IPS-NIHi11 (cell line): ENCODE measurements around the gene CSH2.
"Not testable (repeated sequence)": the region's sequence is repeated elsewhere in the genome, so short reads cannot be mapped to it uniquely, and the experiment has no call there.

Source experiments
- DNase-seq: peaks from one replicate; pipeline ENCODE4 v3.0.0; 2012; ENCODE audit warnings: mixed read lengths, low spot score

CSH2 gene

GRCh38 chr17:63873577-63873976 is at the start of gene CSH2:
TSS of gene CSH2 (minus strand) at chr17:63873677. CDS start at chr17:63873614, 63 bp downstream.
- not testable (repeated sequence) for DNase-seq

- DNase-seq, result not testable (repeated sequence)
These were observed 48.9 kb upstream of the CSH2 start for GRCh38 chr17:63922402-63922801.

DNA sequence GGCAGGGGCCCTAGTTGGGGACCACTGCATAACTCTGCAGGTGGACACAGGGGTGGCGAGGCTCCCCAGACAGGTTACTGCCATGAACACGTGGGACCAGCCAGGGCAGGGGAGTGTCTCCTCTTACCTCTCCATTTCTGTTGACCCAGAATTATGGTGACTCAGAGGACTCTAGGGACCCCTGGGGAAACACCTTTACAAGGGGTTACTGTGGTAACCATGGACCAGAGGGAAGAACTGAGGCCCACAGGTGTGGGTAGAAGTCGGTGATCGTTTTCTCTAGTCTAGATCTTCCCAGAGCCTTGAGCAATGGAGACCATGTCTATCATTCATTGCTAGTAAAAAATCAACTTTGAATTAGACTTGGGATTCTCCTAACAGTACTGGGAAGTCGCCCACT is 47.3 kb upstream of the CSH2 start:
- DNase-seq, result not testable (repeated sequence)

DNA sequence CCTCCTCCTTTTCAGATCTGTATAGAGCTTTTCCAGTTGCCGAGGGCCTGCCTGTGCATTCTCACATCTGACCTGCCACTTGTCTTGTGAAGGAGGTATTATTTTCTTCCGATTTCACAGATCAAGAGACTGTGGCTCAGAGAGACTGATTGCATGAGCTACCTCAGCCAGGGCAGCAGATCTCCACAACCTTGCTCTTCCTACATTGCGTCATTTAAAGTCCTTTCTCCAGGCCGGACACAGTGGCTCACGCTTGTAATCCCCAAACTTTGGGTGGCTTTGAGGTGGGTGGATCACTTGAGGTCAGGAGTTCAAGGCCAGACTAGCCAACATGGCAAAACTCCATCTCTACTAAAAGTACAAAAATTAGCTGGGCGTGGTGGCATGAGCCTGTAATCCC is 46.6 kb upstream of the CSH2 start:
- DNase-seq, result peak; percentile 11

- peak; percentile 85 for DNase-seq
These were observed 45.8 kb upstream of the CSH2 start for GRCh38 chr17:63919311-63919723.

GRCh38 chr17:63918789-63919305 is 45.4 kb upstream of the CSH2 start, which contains the start of gene GH1:
TSS of gene GH1 (minus strand) at chr17:63918839. CDS start at chr17:63918776, 63 bp downstream.
- not testable (repeated sequence) for DNase-seq

DNA sequence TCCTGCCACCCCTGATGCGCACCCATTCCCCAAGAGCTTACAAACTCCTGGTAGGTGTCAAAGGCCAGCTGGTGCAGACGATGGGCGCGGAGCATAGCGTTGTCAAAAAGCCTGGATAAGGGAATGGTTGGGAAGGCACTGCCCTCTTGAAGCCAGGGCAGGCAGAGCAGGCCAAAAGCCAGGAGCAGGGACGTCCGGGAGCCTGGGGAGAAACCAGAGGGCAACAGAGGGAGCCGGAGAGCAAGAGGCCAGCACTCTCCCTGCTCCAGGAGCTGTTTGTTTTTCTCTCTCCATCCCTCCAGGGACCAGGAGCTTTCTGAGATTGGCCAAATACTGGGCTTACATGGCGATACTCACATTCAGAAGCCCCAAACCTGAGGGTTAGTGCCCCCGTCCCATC is 44.8 kb upstream of the CSH2 start:
- peak; percentile 60 for DNase-seq

DNA sequence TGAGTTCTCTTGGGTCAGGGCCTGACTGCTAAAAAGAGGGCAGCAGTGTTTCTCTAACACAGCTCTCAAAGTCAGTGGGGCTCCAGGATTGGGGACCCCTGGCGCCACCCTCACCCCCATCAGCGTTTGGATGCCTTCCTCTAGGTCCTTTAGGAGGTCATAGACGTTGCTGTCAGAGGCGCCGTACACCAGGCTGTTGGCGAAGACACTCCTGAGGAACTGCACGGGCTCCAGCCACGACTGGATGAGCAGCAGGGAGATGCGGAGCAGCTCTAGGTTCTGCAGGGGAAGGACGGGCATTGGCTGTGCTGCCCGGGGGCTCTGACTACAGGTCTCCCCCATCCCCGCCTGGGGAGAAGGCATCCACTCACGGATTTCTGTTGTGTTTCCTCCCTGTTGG is 44.2 kb upstream of the CSH2 start:
- DNase-seq, result no peak

- DNase-seq, result not testable (repeated sequence)
These were observed 43.7 kb upstream of the CSH2 start for GRCh38 chr17:63917206-63917605.

DNA sequence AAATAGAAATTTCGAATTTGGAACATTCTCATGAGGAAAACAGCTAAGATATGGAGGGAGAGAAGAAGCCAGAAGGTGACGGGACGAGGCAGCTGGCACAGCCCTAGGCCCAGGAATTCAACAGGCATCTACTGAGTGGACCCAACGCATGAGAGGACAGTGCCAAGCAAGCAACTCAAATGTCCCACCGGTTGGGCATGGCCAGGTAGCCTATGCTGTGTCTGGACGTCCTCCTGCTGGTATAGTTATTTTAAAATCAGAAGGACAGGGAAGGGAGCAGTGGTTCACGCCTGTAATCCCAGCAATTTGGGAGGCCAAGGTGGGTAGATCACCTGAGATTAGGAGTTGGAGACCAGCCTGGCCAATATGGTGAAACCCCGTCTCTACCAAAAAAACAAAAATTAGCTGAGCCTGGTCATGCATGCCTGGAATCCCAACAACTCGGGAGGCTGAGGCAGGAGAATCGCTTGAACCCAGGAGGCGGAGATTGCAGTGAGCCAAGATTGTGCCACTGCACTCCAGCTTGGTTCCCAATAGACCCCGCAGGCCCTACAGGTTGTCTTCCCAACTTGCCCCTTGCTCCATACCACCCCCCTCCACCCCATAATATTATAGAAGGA is 43.2 kb upstream of the CSH2 start:
- no peak for DNase-seq

DNA sequence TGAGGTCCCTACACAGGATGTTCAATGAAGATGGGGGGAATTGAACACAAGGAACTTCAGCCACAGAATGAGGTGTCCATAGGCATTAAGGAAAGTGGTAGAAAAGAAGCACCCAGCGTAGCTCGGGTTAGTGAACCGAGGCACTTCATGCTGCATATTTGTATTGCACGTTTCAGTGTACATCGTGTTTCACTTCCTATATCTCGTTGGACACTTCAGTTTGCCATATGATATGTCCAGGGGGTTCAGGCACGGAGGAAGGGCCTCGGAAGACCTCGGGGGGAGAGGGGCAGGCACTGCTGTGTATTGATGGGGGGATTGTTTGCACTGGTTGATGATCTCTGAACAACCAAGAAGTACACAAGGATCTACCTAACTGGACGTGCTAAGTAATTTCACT is 42.3 kb upstream of the CSH2 start:
- not testable (repeated sequence) for DNase-seq

DNA sequence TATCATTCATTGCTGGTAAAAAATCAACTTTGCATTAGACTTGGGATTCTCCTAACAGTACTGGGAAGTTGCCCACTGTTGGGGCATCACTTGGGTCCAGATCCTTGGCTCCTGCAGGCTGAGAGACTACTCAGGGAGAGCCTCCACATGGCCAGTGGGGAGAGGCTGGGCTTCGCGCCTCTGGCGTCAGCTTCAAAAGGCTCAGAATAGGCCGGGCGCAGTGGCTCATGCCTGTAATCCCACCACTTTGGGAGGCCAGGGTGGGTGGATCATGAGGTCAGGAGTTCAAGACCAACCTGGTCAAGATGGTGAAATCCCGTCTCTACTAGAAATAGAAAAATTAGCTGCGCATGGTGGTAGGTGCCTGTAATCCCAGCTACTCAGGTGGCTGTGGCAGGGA is 41.0 kb upstream of the CSH2 start:
- no peak for DNase-seq

DNA sequence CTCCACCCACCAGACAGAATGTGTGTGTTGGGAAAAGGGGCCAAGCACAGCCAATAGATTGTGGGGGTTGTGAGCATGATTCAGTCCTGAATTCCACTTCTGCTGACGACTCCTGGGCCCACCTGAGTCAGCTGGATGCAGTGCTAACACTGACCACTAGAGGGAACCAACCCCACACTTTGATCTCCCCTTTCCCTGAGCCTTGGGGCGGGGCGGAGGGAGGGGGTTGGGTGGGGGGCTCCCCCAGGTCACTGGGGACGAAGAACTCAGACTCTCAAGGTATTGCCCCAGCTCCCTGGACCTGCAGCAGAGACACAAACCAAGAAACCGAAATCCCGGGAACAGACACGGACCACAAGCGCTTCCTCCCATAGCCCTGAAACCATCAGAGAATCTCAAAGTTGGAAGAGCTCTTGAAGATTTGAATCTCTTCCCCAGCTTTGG is 38.2 kb upstream of the CSH2 start:
- peak; percentile 81 for DNase-seq

DNA sequence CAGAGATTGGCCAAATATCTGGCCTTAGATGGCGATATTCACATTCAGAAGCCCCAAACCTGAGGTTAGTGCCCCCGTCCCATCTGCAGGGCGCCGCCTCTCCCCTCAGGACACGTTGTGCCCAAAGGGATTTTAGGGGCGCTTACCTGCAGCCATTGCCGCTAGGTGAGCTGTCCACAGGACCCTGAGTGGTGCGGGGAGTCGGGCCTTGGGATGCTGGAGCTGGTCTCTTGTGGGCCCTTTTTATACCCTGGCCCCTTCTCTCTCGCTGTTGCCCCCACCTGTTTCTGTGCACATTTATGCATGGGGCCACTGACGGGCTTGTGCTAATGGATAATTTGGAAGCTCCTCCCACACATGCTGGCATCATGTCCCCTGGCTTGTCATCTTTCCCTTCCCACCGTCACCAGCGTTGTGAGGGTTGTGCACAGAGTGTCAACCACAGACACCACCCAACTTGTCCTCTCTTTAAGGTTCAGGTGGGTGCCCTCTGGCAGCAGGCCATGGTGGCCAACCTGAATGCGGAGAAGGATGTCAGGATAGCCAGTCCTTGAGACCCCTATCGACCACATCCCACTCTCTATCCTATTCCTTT is 37.7 kb upstream of the CSH2 start, which contains the start of gene CSHL1:
TSS of gene CSHL1 (minus strand) at position 218 of the 595 bp plus-strand sequence. CDS start at position 156, 62 bp downstream.
- DNase-seq, result no peak

DNA sequence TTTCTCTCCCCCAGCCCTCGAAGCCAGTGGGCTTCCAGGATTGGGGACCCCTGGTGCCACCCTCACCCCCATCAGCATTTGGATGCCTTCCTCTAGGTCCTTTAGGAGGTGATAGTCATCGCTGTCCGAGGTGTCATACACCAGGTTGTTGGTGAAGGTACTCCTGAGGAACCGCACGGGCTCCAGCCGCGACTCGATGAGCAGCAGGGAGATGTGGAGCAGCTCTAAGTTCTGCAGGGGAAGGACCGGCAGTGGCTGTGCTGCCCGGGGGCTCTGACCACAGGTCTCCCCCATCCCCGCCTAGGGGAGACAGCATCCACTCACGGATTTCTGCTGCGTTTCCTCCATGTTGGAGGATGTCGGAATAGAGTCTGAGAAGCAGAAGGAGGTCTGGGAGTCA is 36.6 kb upstream of the CSH2 start:
- no peak for DNase-seq

DNA sequence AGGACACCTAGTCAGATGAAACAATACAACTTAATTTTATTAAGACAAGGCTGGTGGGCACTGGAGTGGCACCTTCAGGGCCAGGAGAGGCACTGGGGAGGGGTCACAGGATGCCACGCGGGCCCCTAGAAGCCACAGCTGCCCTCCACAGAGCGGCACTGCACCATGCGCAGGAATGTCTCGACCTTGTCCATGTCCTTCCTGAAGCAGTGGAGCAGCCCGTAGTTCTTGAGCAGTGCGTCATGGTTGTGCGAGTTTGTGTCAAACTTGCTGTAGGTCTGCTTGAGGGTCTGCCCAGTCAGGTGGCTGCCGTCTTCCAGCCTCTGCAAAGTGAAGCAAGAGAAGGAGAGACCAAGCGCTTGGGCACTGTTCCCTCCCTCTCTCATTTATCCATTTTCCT is 36.1 kb upstream of the CSH2 start:
- not testable (repeated sequence) for DNase-seq

DNA sequence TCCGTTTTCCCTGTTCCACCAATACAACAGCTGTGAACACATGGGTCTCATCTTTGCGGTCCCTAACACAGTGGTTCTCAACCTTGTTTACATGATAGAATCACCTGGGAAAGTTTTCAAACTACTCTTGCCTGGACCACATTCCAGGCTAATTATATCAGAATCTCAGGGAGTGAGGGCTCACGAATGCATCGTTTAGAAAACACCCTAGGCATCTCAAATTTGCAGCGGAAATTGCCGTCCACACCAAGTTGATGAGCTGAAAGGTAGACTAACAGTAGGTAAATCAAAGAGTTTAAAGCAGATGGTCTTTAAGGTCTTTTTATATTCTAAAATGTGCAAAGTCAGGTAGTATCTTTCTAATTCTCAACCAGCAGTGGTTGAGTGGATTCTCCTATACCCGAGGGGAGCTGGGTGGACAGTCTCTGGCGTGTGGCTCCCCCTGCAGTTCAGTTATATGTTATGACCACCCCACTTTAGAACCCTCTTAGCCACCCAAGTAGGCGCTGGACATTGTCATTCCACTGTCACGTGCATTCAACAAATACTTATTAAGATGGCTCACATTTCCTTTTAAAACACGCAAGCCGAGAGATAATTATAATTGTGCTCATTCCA is 33.8 kb upstream of the CSH2 start:
- not testable (repeated sequence) for DNase-seq

DNA sequence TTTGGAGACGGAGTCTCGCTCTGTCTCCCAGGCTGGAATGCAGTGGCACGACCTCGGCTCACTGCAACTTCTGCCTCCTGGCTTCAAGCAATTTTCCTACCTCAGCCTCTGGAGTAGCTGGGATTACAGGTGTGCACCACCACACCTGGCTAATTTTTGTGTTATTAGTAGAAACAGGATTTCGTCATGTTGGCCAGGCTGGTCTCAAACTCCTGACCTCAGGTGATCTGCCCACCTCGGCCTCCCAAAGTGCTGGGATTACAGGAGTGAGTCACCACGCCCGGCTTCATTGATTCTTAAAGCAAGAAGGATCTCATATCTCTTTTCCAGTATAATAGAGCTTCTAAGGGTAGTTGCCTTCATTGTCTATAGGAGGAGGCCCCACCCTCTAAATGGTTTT is 31.3 kb upstream of the CSH2 start:
- not testable (repeated sequence) for DNase-seq

GRCh38 chr17:63903787-63904201 is 30.3 kb upstream of the CSH2 start:
- DNase-seq, result not testable (repeated sequence)

DNA sequence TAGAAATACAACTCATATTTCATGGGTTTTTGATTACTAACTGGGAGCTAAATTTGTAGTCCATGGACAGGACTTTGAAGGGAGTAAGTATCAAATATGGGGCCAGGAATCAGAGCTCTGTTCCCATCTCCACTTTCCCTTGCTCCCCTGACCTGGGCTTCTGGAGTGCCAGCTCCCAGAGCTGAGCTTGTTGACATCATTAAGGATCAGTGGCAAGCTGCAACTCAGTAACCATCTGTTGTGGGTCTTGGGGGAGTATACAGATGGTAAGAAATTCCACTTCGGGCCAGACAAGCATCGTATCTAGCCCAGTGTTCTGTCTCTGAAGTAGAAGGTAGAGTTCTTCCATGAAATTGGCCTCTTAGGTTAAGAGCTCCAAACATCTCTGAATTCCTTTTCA is 28.5 kb upstream of the CSH2 start:
- DNase-seq, result not testable (repeated sequence)

DNA sequence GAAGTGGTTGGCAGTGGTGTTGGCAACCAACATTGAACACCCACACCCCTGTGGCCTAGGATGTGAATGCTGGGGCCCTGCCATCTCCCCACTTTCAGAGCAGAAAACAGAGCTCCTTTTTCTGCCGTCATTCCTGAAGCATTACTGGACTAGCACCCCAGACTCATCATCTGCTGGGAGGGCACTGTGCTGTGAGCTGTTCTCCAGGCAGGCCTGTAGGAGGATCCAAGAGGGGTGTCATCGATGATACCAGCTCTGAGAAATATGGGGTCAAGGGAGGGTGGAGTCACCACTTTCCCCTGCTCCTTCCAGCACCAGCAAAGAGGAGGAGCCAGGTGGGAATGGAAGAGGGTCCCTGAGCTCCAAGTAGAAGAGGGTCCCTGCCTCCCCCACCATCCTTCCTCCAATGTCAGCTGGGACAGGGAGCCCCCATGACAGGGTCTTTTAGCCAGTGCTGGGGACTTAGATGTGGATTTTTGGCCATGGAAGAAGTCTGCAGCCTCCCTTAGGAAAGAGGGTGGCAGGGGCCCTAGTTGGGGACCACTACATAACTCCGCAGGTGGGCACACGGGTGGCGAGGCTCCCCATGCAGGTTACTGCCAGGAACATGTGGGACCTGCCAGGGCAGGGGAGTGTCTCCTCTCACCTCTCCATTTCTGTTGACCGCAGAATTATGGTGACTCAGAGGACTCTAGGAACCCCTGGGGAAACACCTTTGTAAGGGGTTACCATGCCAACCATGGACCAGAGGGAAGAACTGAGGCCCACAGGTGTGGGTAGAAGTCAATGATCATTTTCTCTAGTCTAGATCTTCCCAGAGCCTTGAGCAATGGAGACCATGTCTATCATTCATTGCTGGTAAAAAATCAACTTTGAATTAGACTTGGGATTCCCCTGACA is 25.7 kb upstream of the CSH2 start:
- not testable (repeated sequence) for DNase-seq
